Brain microvascular endothelial cell (primary cell): ENCODE data around the gene PHC3.

ENCODE experiments used
- DNase-seq: peaks from one replicate; pipeline ENCODE4 v3.0.0-alpha.2; 2020
- H3K27ac ChIP-seq: fragments of 250-450 bp; sonication (Bioruptor Pico); 2 replicates; pipeline ENCODE4 v1.5.1; 2020; ENCODE audit warnings: mild to moderate bottlenecking, moderate library complexity
- H3K27me3 ChIP-seq: fragments of 250-450 bp; sonication (Bioruptor Pico); replicated peaks from 2 replicates; pipeline ENCODE4 v1.5.1; 2020; ENCODE audit warnings: mild to moderate bottlenecking
- H3K36me3 ChIP-seq: fragments of 250-450 bp; sonication (Bioruptor Pico); replicated peaks from 2 replicates; pipeline ENCODE4 v1.5.1; 2020; ENCODE audit warnings: mild to moderate bottlenecking
- H3K4me3 ChIP-seq: 2 replicates; pipeline ENCODE4 v1.5.1; 2011; ENCODE audit warnings: low read depth, mild to moderate bottlenecking, control low read depth, low read length, moderate library complexity
- CTCF ChIP-seq: IDR thresholded peaks from 2 replicates; pipeline ENCODE4 v1.5.1; 2011; ENCODE audit warnings: low read depth, mild to moderate bottlenecking, moderate library complexity, low read length, control low read depth, inconsistent platforms; ENCODE audit errors: missing control alignments
- in situ Hi-C: cut with HindIII; loops from 2 replicates; pipeline ENCODE4 v1.10.0; 2017; ENCODE audit warnings: low sequenced_read_pairs, low pct_ligation_motif_present

Gene PHC3

GRCh38 chr3:170081079-170081741 is 100.3 kb downstream of the PHC3 start:
- no peak for DNase-seq
- in situ Hi-C loops = no loop called here
- TF ChIP-seq CTCF = no peak

GRCh38 chr3:170080605-170081004 is 100.9 kb downstream of the PHC3 start:
- Histone ChIP-seq H3K36me3 (peaks cover 9% of the 10 kb centered on the region), H3K27ac (no peak overlapping the region), H3K27me3 (no peaks in the 10 kb centered on the region), H3K4me3 (no peak overlapping the region)
- in situ Hi-C loops = no loop called here
- DNase-seq = no peak
- TF ChIP-seq CTCF = no peak

More at GRCh38 chr3:170081079-170081741, 100.3 kb downstream of the PHC3 start:
- H3K4me3 ChIP-seq = no peak overlapping the region
- no peaks in the 10 kb centered on the region for H3K27me3 ChIP-seq
- H3K27ac ChIP-seq = no peak overlapping the region
- peaks cover 10% of the 10 kb centered on the region for H3K36me3 ChIP-seq

- Histone ChIP-seq H3K4me3 (no peak overlapping the region), H3K27me3 (no peaks in the 10 kb centered on the region), H3K36me3 (peaks cover 6% of the 10 kb centered on the region), H3K27ac (no peak overlapping the region)
- no peak for DNase-seq
- TF ChIP-seq CTCF = no peak
- in situ Hi-C loops = no loop called here
Measured at GRCh38 chr3:170079536-170080165, 101.9 kb downstream of the PHC3 start.

GRCh38 chr3:170078620-170079281 is 102.8 kb downstream of the PHC3 start:
- TF ChIP-seq CTCF = no peak
- Histone ChIP-seq H3K4me3 (no peak overlapping the region), H3K27me3 (no peaks in the 10 kb centered on the region), H3K27ac (no peak overlapping the region), H3K36me3 (no peaks in the 10 kb centered on the region)
- in situ Hi-C loops = no loop called here
- no peak for DNase-seq

- in situ Hi-C loops = no loop called here
- DNase-seq = no peak
- H3K4me3 ChIP-seq = no peak overlapping the region
- no peaks in the 10 kb centered on the region for H3K36me3 ChIP-seq
- TF ChIP-seq CTCF = no peak
- H3K27me3 ChIP-seq = no peaks in the 10 kb centered on the region
- H3K27ac ChIP-seq = no peak overlapping the region
Measured at GRCh38 chr3:170077361-170077760, 104.2 kb downstream of the PHC3 start.
